Measurements from ENCODE around the gene ANKRD10.
"Not testable (repeated sequence)": the region's sequence is repeated elsewhere in the genome, so short reads cannot be mapped to it uniquely, and the experiment has no call there.

ANKRD10 gene

GRCh38 chr13:110915057-110915873 is at the start of gene ANKRD10:
Gene ANKRD10 (minus strand): TSS chr13:110915069. CDS start chr13:110914934, 135 bp downstream.
- peak; percentile 52 to 75 for DNase-seq

- DNase-seq: no peak
Observed at GRCh38 chr13:110964229-110965037, 49.6 kb upstream of the ANKRD10 start.

- DNase-seq: no peak
Observed at GRCh38 chr13:110963554-110963970, 48.7 kb upstream of the ANKRD10 start.

- no peak for DNase-seq
Observed at GRCh38 chr13:110961959-110962358, 47.1 kb upstream of the ANKRD10 start.

GRCh38 chr13:110960204-110960603 is 45.3 kb upstream of the ANKRD10 start:
- DNase-seq: no peak

- no peak for DNase-seq
Observed at GRCh38 chr13:110957931-110958330, 43.1 kb upstream of the ANKRD10 start.

- no peak for DNase-seq
Observed at GRCh38 chr13:110957181-110957884, 42.5 kb upstream of the ANKRD10 start.

GRCh38 chr13:110956216-110956615 is 41.3 kb upstream of the ANKRD10 start:
- DNase-seq: not testable (repeated sequence)

- DNase-seq: not testable (repeated sequence)
Observed at GRCh38 chr13:110955608-110956007, 40.7 kb upstream of the ANKRD10 start.

- peak in 1 of 2 experiments; percentile 11 for DNase-seq
Observed at GRCh38 chr13:110955072-110955503, 40.2 kb upstream of the ANKRD10 start.

- DNase-seq: not testable (repeated sequence)
Observed at GRCh38 chr13:110954533-110954920, 39.7 kb upstream of the ANKRD10 start.

GRCh38 chr13:110953833-110954532 is 39.1 kb upstream of the ANKRD10 start:
- DNase-seq: no peak

GRCh38 chr13:110953416-110953815 is 38.5 kb upstream of the ANKRD10 start:
- DNase-seq: no peak

GRCh38 chr13:110952135-110952534 is 37.3 kb upstream of the ANKRD10 start:
- DNase-seq: not testable (repeated sequence)

- DNase-seq: no peak
Observed at GRCh38 chr13:110950819-110951570, 36.1 kb upstream of the ANKRD10 start.

GRCh38 chr13:110950356-110950755 is 35.5 kb upstream of the ANKRD10 start:
- DNase-seq: no peak

GRCh38 chr13:110949628-110950027 is 34.8 kb upstream of the ANKRD10 start:
- no peak for DNase-seq

GRCh38 chr13:110949116-110949515 is 34.2 kb upstream of the ANKRD10 start:
- no peak for DNase-seq

- not testable (repeated sequence) for DNase-seq
Observed at GRCh38 chr13:110947338-110947737, 32.5 kb upstream of the ANKRD10 start.

GRCh38 chr13:110945928-110946570 is 31.2 kb upstream of the ANKRD10 start:
- DNase-seq: no peak
